Endodermal cell (in vitro differentiated cells): ENCODE results near the gene JARID2. TPM values are rescaled to one million over a fixed set of nuclear protein-coding genes. Genes with fewer than 3 reads are reported as not detected.
A peak's percentile ranks its signal among the peaks of the same experiment; 100 is the strongest.

Experiments used
- DNase-seq: peaks from one replicate; pipeline ENCODE4 v3.0.0-alpha.2; 2017
- H3K27ac ChIP-seq: 2 replicates; pipeline ENCODE4 v1.5.1; 2013; ENCODE audit warnings: mild to moderate bottlenecking, low read depth, low read length, moderate library complexity
- H3K27me3 ChIP-seq: 2 replicates; pipeline ENCODE4 v1.6.1; 2013; ENCODE audit warnings: mild to moderate bottlenecking, low read length, moderate library complexity; ENCODE audit not compliant: insufficient read depth, control insufficient read depth, poor library complexity, severe bottlenecking
- H3K36me3 ChIP-seq: 2 replicates; pipeline ENCODE4 v1.7.0; 2013; ENCODE audit warnings: mild to moderate bottlenecking, low read length, moderate library complexity; ENCODE audit not compliant: control insufficient read depth, insufficient read depth
- H3K4me1 ChIP-seq: one replicate; pipeline ENCODE4 v1.7.0; 2013; ENCODE audit warnings: low read length; ENCODE audit not compliant: control insufficient read depth, insufficient read depth
- H3K4me3 ChIP-seq: 2 replicates; pipeline ENCODE4 v1.5.1; 2013; ENCODE audit warnings: mild to moderate bottlenecking, low read length, moderate library complexity
- H3K9ac ChIP-seq: 2 replicates; pipeline ENCODE4 v1.6.1; 2013; ENCODE audit warnings: mild to moderate bottlenecking, low read length, moderate library complexity; ENCODE audit not compliant: poor library complexity, severe bottlenecking; ENCODE audit errors: extremely low read depth
- H3K9me3 ChIP-seq: 2 replicates; pipeline ENCODE4 v1.6.1; 2013; ENCODE audit warnings: mild to moderate bottlenecking, low read length, moderate library complexity; ENCODE audit not compliant: control insufficient read depth
- H3K27ac Mint-ChIP-seq: 2 replicates; pipeline ENCODE4 v1.8.0; 2020; ENCODE audit warnings: mixed read lengths
- H3K27me3 Mint-ChIP-seq: 2 replicates; pipeline ENCODE4 v1.8.0; 2021; ENCODE audit warnings: mild to moderate bottlenecking, mixed read lengths; ENCODE audit not compliant: insufficient read depth
- H3K36me3 Mint-ChIP-seq: 2 replicates; pipeline ENCODE4 v1.8.0; 2020; ENCODE audit warnings: low read depth, mixed read lengths
- H3K4me1 Mint-ChIP-seq: 2 replicates; pipeline ENCODE4 v1.8.0; 2020; ENCODE audit warnings: mixed read lengths
- H3K4me3 Mint-ChIP-seq: 2 replicates; pipeline ENCODE4 v1.8.0; 2020; ENCODE audit warnings: mild to moderate bottlenecking, moderate library complexity, mixed read lengths
- H3K9me3 Mint-ChIP-seq: 2 replicates; pipeline ENCODE4 v1.8.0; 2020; ENCODE audit warnings: mild to moderate bottlenecking, mixed read lengths
- CTCF ChIP-seq: fragments of 200-600 bp; sonication (generic); conservative IDR thresholded peaks from 2 replicates; pipeline ENCODE4 v1.5.0; 2021; ENCODE audit warnings: antibody characterized with exemption, mild to moderate bottlenecking
- WGBS, 2 experiments: methylation state at CpG; one replicate each; pipeline versions ENCODE4 v1.1.5 to v1.1.7; 2013; ENCODE audit warnings: missing lambda C conversion rate in 2 of 2, mixed read lengths in 1 of 2; ENCODE audit not compliant: insufficient coverage in 1 of 2, insufficient read length in 1 of 2; 5-methylcytosine and 5-hydroxymethylcytosine counted together
- total RNA-seq, 2 donors: library from RNA; stranded (reverse); fragmentation: NEBNext Ultra II Directional in 1 of 2; extraction: Animal tissue kit (Norgen Biotek cat#: 25700) in 1 of 2; gene quantifications; 2 replicates in 1 of 2; 3 replicates in 1 of 2; pipeline ENCODE4 v1.2.1, GENCODE V29; 2021

JARID2 gene
- total RNA-seq, 2 donors from 2014 or later: 42.5 to 77.0 TPM

- Mint-ChIP-seq H3K9me3 (no peaks in the 10 kb centered on the region), H3K4me1 (peaks cover 74% of the 10 kb centered on the region), H3K4me3 (no peak overlapping the region), H3K27me3 (no peaks in the 10 kb centered on the region), H3K36me3 (peaks cover 15% of the 10 kb centered on the region), H3K27ac (no peak overlapping the region)
- 77 to 92% methylated on average over 2 to 5 of the region's 5 CpGs for WGBS, 2 experiments
- Histone ChIP-seq H3K27ac (peak overlapping the region; percentile 12), H3K4me1 (peaks cover 36% of the 10 kb centered on the region), H3K36me3 (peaks cover 13% of the 10 kb centered on the region), H3K27me3 (no peaks in the 10 kb centered on the region), H3K9me3 (no peaks in the 10 kb centered on the region), H3K4me3 (no peak overlapping the region), H3K9ac (no peak overlapping the region)
- TF ChIP-seq CTCF: no peak
- peak; percentile 47 for DNase-seq
Observed at GRCh38 chr6:15427331-15428070, 181.6 kb downstream of the JARID2 start.

- 82 to 90% methylated on average over 10 to 12 of the region's 12 CpGs for WGBS, 2 experiments
- peak; percentile 27 for TF ChIP-seq CTCF
- Histone ChIP-seq H3K9ac (no peak overlapping the region), H3K27ac (peak overlapping the region; percentile 71), H3K36me3 (peaks cover 13% of the 10 kb centered on the region), H3K27me3 (no peaks in the 10 kb centered on the region), H3K9me3 (no peaks in the 10 kb centered on the region), H3K4me1 (peaks cover 41% of the 10 kb centered on the region), H3K4me3 (no peak overlapping the region)
- H3K4me3 Mint-ChIP-seq: no peak overlapping the region
- no peaks in the 10 kb centered on the region for H3K9me3 Mint-ChIP-seq
- peaks cover 8% of the 10 kb centered on the region for H3K36me3 Mint-ChIP-seq
- peak; percentile 47 for DNase-seq
- H3K27ac Mint-ChIP-seq: peak overlapping the region; percentile 61
- H3K4me1 Mint-ChIP-seq: peaks cover 86% of the 10 kb centered on the region
- H3K27me3 Mint-ChIP-seq: no peaks in the 10 kb centered on the region
Observed at GRCh38 chr6:15429141-15430110, 183.6 kb downstream of the JARID2 start.

GRCh38 chr6:15430186-15430585 lies 184.3 kb downstream of the JARID2 start:
- H3K4me3 ChIP-seq: no peak overlapping the region
- H3K4me1 ChIP-seq: peaks cover 45% of the 10 kb centered on the region
- WGBS, 2 experiments: 94% methylated on average over 2 of the region's 2 CpGs; no CpG with 5 or more reads in 1 of the 2 experiments
- no peak for TF ChIP-seq CTCF
- H3K9me3 ChIP-seq: no peaks in the 10 kb centered on the region
- no peaks in the 10 kb centered on the region for H3K27me3 ChIP-seq
- Mint-ChIP-seq H3K4me3 (no peak overlapping the region), H3K9me3 (no peaks in the 10 kb centered on the region), H3K27me3 (no peaks in the 10 kb centered on the region), H3K36me3 (peaks cover 8% of the 10 kb centered on the region), H3K4me1 (peaks cover 92% of the 10 kb centered on the region), H3K27ac (no peak overlapping the region)
- H3K9ac ChIP-seq: no peak overlapping the region
- H3K36me3 ChIP-seq: peaks cover 7% of the 10 kb centered on the region
- H3K27ac ChIP-seq: no peak overlapping the region
- DNase-seq: no peak
